Activated CD4-positive, alpha-beta memory T cell treated with anti-CD3 and anti-CD28 coated beads for 36 hours (primary cell): ENCODE measurements around the gene CORO1C. TPM values are rescaled to one million over a fixed set of nuclear protein-coding genes. Genes with fewer than 3 reads are reported as not detected.
"Not testable (repeated sequence)": the region's sequence is repeated elsewhere in the genome, so short reads cannot be mapped to it uniquely, and the experiment has no call there.

Experiments
- CTCF ChIA-PET: fragments of 350-600 bp; sonication (Branson Sonifier 250); formaldehyde crosslinking; loops from one replicate; lab custom pipeline; 2021; ENCODE audit warnings: antibody characterized with exemption, inconsistent platforms; lab: Charles Lee
- POLR2A ChIA-PET: fragments of 350-600 bp; sonication (Branson Sonifier 250); formaldehyde crosslinking; loops from one replicate; lab custom pipeline; 2021; ENCODE audit warnings: antibody characterized with exemption; lab: Charles Lee
- DNase-seq: peaks from one replicate; pipeline ENCODE4 v3.0.0-alpha.2; 2020
- H3K27ac Mint-ChIP-seq: one replicate; pipeline ENCODE4 v1.8.0; 2021; ENCODE audit warnings: mixed read lengths
- H3K27me3 Mint-ChIP-seq: one replicate; pipeline ENCODE4 v1.8.0; 2021; ENCODE audit warnings: mixed read lengths
- H3K36me3 Mint-ChIP-seq: one replicate; pipeline ENCODE4 v1.8.0; 2021; ENCODE audit warnings: mixed read lengths
- H3K4me1 Mint-ChIP-seq: one replicate; pipeline ENCODE4 v1.8.0; 2021; ENCODE audit warnings: low read depth, mixed read lengths
- H3K4me3 Mint-ChIP-seq: one replicate; pipeline ENCODE4 v1.8.0; 2021; ENCODE audit warnings: mild to moderate bottlenecking, mixed read lengths
- H3K9me3 Mint-ChIP-seq: one replicate; pipeline ENCODE4 v1.8.0; 2021; ENCODE audit warnings: mixed read lengths
- intact Hi-C: fragments of 100-400 bp; cut with micrococcal nuclease; formaldehyde crosslinking; loops from one replicate; pipeline ENCODE4 v1.15.1; 2023
- total RNA-seq, 2 experiments: library from RNA; stranded (reverse); gene quantifications; one replicate each; pipeline ENCODE4 v1.2.3, GENCODE V29; 2021

CORO1C gene
- total RNA-seq, 2 experiments from 2014 or later: 62.1 to 70.9 TPM

DNA sequence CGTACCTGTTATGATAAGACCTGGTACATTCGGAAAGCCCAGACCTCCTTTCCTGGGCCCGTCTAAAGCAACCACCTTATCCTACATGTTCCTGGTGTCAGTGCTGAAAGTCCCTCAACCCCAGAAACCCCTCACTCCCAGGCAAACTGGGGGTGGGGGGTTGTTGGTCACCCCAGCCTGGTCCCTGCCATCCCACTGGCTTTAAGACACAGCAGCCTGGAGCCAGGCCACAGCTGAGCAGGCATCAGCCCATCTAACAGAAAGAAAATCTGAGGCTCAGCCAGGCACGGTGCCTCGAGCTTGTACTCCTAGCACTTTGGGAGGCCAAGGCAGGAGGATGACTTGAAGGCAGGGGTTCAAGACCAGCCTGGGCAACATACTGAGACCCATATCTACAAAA is 102.2 kb downstream of the CORO1C start:
- peak overlapping the region; percentile 98 for H3K27ac Mint-ChIP-seq
- peak overlapping the region; percentile 97 for H3K4me3 Mint-ChIP-seq
- intact Hi-C loops: loop anchor here (1.0 to 2.0 kb wide), 3 partner anchors 62 to 102 kb away; partner anchors contain the start of genes CORO1C and SART3
- ChIA-PET CTCF (interaction anchor here (0.8 to 15.0 kb wide), 4 partner anchors 11 to 174 kb away, joined by 3 to 207 read pairs (median 8); partner anchors contain the start of gene ISCU), POLR2A (interaction anchor here (1.1 to 3.5 kb wide), 4 partner anchors 12 to 71 kb away, joined by 3 to 24 read pairs (median 14); partner anchors contain the start of gene SART3)
- H3K27me3 Mint-ChIP-seq: no peaks in the 10 kb centered on the region
- H3K36me3 Mint-ChIP-seq: peaks cover 34% of the 10 kb centered on the region
- peak; percentile 48 for DNase-seq
- H3K4me1 Mint-ChIP-seq: peaks cover 52% of the 10 kb centered on the region
- no peaks in the 10 kb centered on the region for H3K9me3 Mint-ChIP-seq

DNA sequence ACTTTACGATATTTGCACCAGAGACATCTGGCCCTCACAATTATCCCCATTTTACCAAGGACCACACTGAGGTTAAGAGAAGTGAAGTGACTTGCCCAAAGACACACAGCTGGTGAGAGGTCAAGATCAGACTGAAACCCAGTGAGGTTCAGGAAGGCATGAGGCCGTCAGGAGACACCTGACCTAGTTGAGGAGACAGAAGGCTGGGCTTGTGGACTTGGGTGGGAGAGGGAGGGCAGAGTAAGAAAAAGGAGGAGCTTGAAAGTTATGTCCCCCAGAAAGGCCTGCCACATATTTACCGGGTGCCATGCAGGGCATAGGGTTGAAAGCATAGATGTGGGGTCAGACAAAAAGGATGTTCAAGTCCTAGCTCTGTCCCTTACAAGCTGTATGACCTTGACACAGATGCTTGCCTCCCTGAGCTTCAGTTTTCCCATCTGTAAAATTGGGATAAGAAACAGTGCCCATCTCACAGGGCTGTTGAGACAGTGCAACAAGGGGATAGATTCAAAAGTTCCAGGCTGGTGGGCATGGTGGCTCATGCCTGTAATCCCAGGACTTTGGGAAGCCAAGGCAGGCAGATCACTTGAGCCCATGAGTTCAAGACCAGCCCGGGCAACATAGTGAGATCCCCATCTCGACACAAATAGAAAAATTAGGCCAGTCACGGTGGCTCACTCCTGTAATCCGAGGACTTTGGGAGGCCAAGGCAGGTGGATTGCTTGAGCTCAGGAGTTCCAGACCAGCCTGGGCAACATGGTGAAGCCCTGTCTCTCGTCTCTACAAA is 104.0 kb downstream of the CORO1C start:
- Mint-ChIP-seq H3K36me3 (peaks cover 45% of the 10 kb centered on the region), H3K4me1 (peaks cover 60% of the 10 kb centered on the region), H3K27ac (peak overlapping the region; percentile 98), H3K9me3 (no peaks in the 10 kb centered on the region), H3K27me3 (no peaks in the 10 kb centered on the region), H3K4me3 (peak overlapping the region; percentile 3)
- DNase-seq: no peak
- ChIA-PET POLR2A (interaction anchor here (0.7 to 3.5 kb wide), 7 partner anchors 8 to 70 kb away, joined by 3 to 24 read pairs (median 5); partner anchors contain the start of genes ISCU and SART3), CTCF (interaction anchor here (1.0 to 15.0 kb wide), 10 partner anchors 8 to 324 kb away, joined by 3 to 207 read pairs (median 4); no protein-coding TSS in a partner anchor)
- intact Hi-C loops: no loop called here

DNA sequence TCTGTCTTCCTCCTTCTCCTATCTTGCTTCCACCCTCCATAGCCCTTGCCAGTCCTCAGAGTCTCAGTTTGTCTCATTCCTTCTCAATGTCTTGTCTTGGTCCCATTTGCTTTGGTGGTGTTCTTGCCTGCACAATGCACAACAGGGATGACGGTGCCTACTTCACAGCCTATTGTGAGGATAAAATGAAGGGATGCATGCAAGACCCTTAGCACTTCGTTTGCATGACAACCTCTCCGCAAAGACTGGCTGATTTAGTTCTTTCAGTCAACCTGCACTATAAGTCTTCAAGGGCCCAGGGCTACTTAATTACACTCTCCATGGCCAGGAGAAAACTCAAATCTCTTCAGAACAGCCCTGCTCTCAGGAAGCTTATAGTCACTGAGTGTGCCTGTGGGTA is 106.1 kb downstream of the CORO1C start:
- Mint-ChIP-seq H3K27me3 (no peaks in the 10 kb centered on the region), H3K4me3 (no peak overlapping the region), H3K36me3 (peaks cover 43% of the 10 kb centered on the region), H3K27ac (peak overlapping the region; percentile 10), H3K9me3 (no peaks in the 10 kb centered on the region), H3K4me1 (peaks cover 56% of the 10 kb centered on the region)
- no peak for DNase-seq
- POLR2A ChIA-PET: no interaction called here
- CTCF ChIA-PET: no interaction called here
- intact Hi-C loops: no loop called here

DNA sequence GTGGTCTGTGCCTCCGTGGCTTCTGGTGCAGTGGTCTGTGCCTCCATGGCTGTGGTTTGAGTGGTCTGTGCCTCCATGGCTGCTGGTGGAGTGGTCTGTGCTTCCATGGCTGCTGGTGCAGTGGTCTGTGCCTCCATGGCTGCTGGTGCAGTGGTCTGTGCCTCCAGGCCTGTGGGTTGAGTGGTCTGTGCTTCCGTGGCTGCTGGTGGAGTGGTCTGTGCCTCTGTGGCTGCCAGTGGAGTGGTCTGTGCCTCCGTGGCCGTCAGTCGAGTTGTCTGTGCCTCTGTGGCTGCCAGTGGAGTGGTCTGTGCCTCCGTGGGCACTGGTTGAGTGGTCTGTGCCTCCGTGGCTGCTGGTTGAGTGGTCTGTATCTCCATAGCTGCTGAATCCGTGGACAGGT is 107.7 kb downstream of the CORO1C start:
- peaks cover 37% of the 10 kb centered on the region for H3K36me3 Mint-ChIP-seq
- H3K9me3 Mint-ChIP-seq: no peaks in the 10 kb centered on the region
- H3K27me3 Mint-ChIP-seq: no peaks in the 10 kb centered on the region
- H3K4me1 Mint-ChIP-seq: peaks cover 54% of the 10 kb centered on the region
- POLR2A ChIA-PET: no interaction called here
- no peak overlapping the region for H3K27ac Mint-ChIP-seq
- H3K4me3 Mint-ChIP-seq: no peak overlapping the region
- CTCF ChIA-PET: interaction anchor here (13.9 kb wide), 1 partner anchor 59 kb away, joined by 472 read pairs; the partner anchor contains the start of genes ISCU and SART3
- DNase-seq: no peak
- intact Hi-C loops: no loop called here

DNA sequence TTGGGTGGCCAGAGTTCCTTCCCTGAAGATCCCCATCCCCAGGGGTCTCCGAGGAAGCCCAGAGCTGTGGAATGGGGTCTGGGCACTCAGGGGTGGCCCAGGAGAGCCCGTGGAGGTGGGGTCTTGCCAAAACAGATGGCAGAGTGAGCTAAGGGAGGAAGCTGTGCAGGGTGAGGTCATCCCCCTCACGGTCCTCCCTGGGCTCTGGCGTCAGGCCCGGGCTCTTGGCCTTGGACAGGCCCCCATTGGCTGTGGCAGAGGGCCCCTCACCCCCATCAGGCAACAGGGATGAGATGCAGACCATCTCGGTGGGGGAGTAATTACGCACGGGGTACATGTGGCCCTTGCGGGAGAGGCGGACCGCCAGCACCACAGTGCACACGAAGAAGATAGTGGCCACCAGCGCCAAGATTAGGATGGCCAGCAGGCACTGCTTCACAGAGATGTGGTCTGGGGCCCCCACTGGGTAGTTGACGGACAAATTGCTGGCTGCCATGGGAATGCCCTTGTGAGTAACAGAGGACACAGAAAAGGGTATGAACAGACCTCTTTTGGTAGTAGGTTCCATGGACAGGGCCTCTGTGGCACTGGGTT is 108.3 kb downstream of the CORO1C start:
- CTCF ChIA-PET: interaction anchor here (13.9 kb wide), 1 partner anchor 58 kb away, joined by 472 read pairs; the partner anchor contains the start of genes ISCU and SART3
- H3K9me3 Mint-ChIP-seq: no peaks in the 10 kb centered on the region
- no peaks in the 10 kb centered on the region for H3K27me3 Mint-ChIP-seq
- intact Hi-C loops: no loop called here
- peaks cover 56% of the 10 kb centered on the region for H3K4me1 Mint-ChIP-seq
- no peak for DNase-seq
- peaks cover 35% of the 10 kb centered on the region for H3K36me3 Mint-ChIP-seq
- H3K27ac Mint-ChIP-seq: peak overlapping the region; percentile 75
- POLR2A ChIA-PET: interaction anchor here (1.5 to 1.9 kb wide), 2 partner anchors 8 to 61 kb away, joined by 4 to 6 read pairs; partner anchors contain the start of gene ISCU
- no peak overlapping the region for H3K4me3 Mint-ChIP-seq

DNA sequence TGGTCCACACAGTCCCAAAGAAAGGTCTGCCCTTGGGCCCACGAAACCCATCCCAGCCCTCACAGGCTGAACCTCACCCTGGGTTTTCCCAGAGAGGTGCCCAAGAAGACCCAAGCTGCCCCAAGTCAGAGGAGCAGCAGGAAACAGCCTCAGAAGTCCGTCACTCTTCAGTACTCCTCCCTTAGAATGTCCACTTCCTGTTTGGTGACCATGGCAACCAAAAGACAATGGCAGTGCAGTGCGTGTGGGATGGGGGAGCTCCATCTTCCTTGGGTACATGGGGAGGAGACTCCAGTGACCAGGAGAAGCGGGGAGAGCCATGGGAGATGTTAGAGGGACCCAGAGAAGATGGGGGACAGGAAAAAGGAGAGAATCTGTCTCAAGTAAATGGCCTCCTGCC is 108.9 kb downstream of the CORO1C start:
- Mint-ChIP-seq H3K9me3 (no peaks in the 10 kb centered on the region), H3K27ac (peak overlapping the region; percentile 75), H3K36me3 (peaks cover 35% of the 10 kb centered on the region), H3K27me3 (no peaks in the 10 kb centered on the region), H3K4me3 (no peak overlapping the region), H3K4me1 (peaks cover 57% of the 10 kb centered on the region)
- DNase-seq: peak; percentile 29
- intact Hi-C loops: no loop called here
- POLR2A ChIA-PET: interaction anchor here (1.5 to 1.9 kb wide), 2 partner anchors 9 to 60 kb away, joined by 4 to 6 read pairs; partner anchors contain the start of gene ISCU
- CTCF ChIA-PET: interaction anchor here (13.9 kb wide), 1 partner anchor 57 kb away, joined by 472 read pairs; the partner anchor contains the start of genes ISCU and SART3

DNA sequence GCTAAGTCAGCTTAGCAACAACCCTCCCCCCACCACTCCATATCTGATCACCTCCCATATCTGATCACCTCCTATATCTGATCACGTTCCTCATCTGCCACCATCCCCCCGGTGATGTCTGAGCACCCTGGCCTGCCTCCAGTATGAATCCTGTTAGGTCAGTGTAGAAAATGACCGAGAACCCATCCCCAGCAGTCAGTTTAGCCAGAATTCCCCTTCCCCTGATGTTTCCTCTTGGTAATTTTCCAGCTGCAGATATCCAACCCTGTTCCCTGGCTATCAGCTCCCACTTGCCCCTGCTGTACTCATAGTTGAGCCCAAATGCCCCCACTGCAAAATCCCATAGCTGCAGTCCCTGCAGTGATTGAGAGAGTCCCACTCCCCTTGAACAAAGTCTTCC is 110.2 kb downstream of the CORO1C start:
- Mint-ChIP-seq H3K27me3 (no peaks in the 10 kb centered on the region), H3K36me3 (peaks cover 41% of the 10 kb centered on the region), H3K9me3 (peaks cover 7% of the 10 kb centered on the region), H3K4me3 (no peak overlapping the region), H3K4me1 (peaks cover 64% of the 10 kb centered on the region), H3K27ac (peak overlapping the region; percentile 58)
- intact Hi-C loops: no loop called here
- DNase-seq: no peak
- ChIA-PET POLR2A (interaction anchor here (0.8 kb wide), 1 partner anchor 18 kb away, joined by 4 read pairs; no protein-coding TSS in a partner anchor), CTCF (interaction anchor here (0.6 to 13.9 kb wide), 4 partner anchors 12 to 212 kb away, joined by 3 to 472 read pairs (median 106); partner anchors contain the start of genes ISCU, SART3 and SELPLG)

DNA sequence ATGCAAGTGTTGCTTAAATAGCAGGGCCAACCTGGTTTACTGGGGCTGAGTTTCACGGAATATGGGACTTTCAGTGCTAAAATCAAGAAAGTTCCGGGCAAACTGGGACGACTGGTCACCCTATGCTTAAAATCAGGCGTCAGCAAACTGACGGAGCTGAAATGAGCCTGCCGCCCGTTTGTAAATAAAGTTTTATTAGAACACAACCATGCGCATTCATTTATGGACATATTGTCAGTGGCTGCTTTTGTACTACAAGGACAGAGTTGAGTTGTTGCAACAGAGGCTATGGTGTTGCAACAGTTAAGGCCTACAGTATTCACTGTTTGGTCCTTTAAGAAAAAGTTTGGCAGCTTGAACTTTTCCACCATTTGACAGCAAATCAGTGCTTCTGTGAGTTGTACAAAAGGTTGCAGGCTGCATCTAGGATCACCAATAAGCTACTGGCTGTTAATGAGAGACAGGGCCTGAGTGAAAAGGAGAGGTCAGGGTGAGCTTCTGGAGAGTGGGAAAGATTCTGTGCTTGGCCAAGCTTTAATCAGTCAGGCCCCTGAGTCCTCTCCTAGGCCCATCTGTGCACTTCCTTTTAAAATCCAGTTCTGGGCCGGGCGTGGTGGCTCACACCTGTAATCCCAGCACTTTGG is 111.0 kb downstream of the CORO1C start:
- H3K36me3 Mint-ChIP-seq: peaks cover 43% of the 10 kb centered on the region
- H3K27ac Mint-ChIP-seq: peak overlapping the region; percentile 55
- peaks cover 62% of the 10 kb centered on the region for H3K4me1 Mint-ChIP-seq
- ChIA-PET POLR2A (interaction anchor here (0.6 kb wide), 1 partner anchor 20 kb away, joined by 3 read pairs; no protein-coding TSS in a partner anchor), CTCF (interaction anchor here (6.7 to 13.9 kb wide), 2 partner anchors 13 to 55 kb away, joined by 207 to 472 read pairs; partner anchors contain the start of genes ISCU, SART3 and SELPLG)
- no peak overlapping the region for H3K4me3 Mint-ChIP-seq
- no peaks in the 10 kb centered on the region for H3K27me3 Mint-ChIP-seq
- peaks cover 14% of the 10 kb centered on the region for H3K9me3 Mint-ChIP-seq
- no peak for DNase-seq
- intact Hi-C loops: no loop called here

DNA sequence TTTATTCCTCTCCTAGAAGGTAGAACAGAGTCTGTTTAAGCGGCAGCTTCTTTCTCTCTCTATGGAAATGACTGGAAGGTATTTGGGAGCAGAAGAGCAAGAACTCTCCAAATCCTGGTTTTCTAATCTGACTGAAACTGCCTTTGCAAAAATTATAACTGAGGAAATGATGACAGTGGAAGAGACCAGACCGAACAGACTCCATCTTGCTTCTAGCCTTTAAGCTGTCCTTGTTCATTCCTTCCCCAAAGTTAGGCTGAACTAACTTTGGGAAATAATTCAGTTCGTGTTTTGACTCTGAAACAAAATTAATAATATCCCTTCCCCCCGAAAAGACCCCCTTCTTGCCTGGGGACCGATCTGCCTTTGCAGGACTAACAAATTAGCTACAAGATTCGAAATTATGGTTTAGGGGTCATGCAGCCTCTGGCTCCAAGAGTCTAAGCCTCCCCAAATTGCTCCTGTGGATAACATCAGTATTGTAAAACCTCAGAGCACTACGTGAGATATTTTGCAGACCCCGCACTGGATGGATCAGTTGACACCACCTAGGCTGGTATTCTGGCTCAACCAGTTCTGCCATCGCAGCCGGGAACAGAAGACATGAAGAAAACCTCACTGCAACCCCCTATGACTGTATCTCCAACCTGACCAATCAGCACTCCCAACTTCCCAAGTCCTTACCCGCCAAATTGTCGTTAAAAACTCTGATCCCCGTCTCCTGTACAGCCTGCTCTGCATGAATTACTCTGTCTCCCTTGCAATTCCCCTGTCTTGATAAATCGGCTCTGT is 111.8 kb downstream of the CORO1C start:
- DNase-seq: no peak
- Mint-ChIP-seq H3K27me3 (no peaks in the 10 kb centered on the region), H3K36me3 (peaks cover 43% of the 10 kb centered on the region), H3K4me1 (peaks cover 57% of the 10 kb centered on the region), H3K9me3 (peaks cover 14% of the 10 kb centered on the region), H3K27ac (peak overlapping the region; percentile 55), H3K4me3 (no peak overlapping the region)
- ChIA-PET POLR2A (interaction anchor here (0.6 to 4.2 kb wide), 3 partner anchors 19 to 58 kb away, joined by 3 to 48 read pairs (median 20); partner anchors contain the start of genes ISCU and SART3), CTCF (interaction anchor here (0.6 to 13.9 kb wide), 6 partner anchors 14 to 630 kb away, joined by 3 to 472 read pairs (median 20); partner anchors contain the start of genes ISCU, SART3 and SELPLG)
- intact Hi-C loops: loop anchor here (2.0 kb wide), 1 partner anchor 105 kb away; the partner anchor contains the start of gene FICD

DNA sequence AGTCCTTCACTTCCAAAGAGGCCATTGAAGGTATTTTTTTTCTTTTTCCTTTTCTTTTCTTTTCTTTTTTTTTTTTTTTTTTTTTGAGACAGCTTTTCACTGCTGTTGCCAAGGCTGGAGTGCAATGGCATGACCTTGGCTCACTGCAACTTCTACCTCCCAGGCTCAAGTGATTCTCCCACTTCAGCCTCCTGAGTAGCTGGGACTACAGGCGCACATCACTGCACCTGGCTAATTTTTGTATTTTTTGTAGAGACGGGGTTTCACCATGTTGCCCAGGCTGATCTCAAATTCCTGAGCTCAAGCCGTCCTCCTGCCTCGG is 112.4 kb downstream of the CORO1C start:
- H3K9me3 Mint-ChIP-seq: peaks cover 14% of the 10 kb centered on the region
- ChIA-PET POLR2A (interaction anchor here (2.9 to 4.2 kb wide), 3 partner anchors 10 to 57 kb away, joined by 20 to 48 read pairs (median 24); partner anchors contain the start of genes ISCU and SART3), CTCF (interaction anchor here (0.6 to 13.9 kb wide), 19 partner anchors 14 to 988 kb away, joined by 3 to 472 read pairs (median 8); partner anchors contain the start of genes ISCU, SART3, SELPLG and SSH1)
- peaks cover 58% of the 10 kb centered on the region for H3K4me1 Mint-ChIP-seq
- not testable (repeated sequence) for DNase-seq, H3K27me3 Mint-ChIP-seq, H3K4me3 Mint-ChIP-seq
- intact Hi-C loops: loop anchor here (1.0 to 2.0 kb wide), 2 partner anchors 56 to 104 kb away; partner anchors contain the start of gene FICD
- H3K27ac Mint-ChIP-seq: peak overlapping the region; percentile 25
- peaks cover 40% of the 10 kb centered on the region for H3K36me3 Mint-ChIP-seq
